HG02571 (cell line): ENCODE data around the gene FLRT2.

Experiments
- ATAC-seq: cut with Tn5 transposase; IDR thresholded peaks from one replicate; pipeline ENCODE4 v1.9.1; 2021; ENCODE audit warnings: mild to moderate bottlenecking, moderate library complexity; ENCODE audit not compliant: unreplicated experiment

Gene FLRT2

GRCh38 chr14:85625925-85626585 is 96.1 kb downstream of the FLRT2 start:
- no peak for ATAC-seq

- ATAC-seq = no peak
Measured at GRCh38 chr14:85634205-85634604, 104.3 kb downstream of the FLRT2 start.

GRCh38 chr14:85644211-85644610 is 114.3 kb downstream of the FLRT2 start:
- ATAC-seq = no peak

- no peak for ATAC-seq
Measured at GRCh38 chr14:85653029-85653428, 123.1 kb downstream of the FLRT2 start.

- ATAC-seq = no peak
Measured at GRCh38 chr14:85660243-85660922, 130.4 kb downstream of the FLRT2 start.

GRCh38 chr14:85662096-85662495 is 132.2 kb downstream of the FLRT2 start:
- ATAC-seq = no peak

- no peak for ATAC-seq
Measured at GRCh38 chr14:85663256-85663655, 133.3 kb downstream of the FLRT2 start.

- ATAC-seq = no peak
Measured at GRCh38 chr14:85663667-85664066, 133.7 kb downstream of the FLRT2 start.

GRCh38 chr14:85675957-85676356 is 146.0 kb downstream of the FLRT2 start:
- ATAC-seq = no peak

- no peak for ATAC-seq
Measured at GRCh38 chr14:85686908-85687307, 157.0 kb downstream of the FLRT2 start.

- no peak for ATAC-seq
Measured at GRCh38 chr14:85687456-85687855, 157.5 kb downstream of the FLRT2 start.

GRCh38 chr14:85688006-85688405 is 158.1 kb downstream of the FLRT2 start:
- ATAC-seq = no peak

- ATAC-seq = no peak
Measured at GRCh38 chr14:85695300-85695699, 165.4 kb downstream of the FLRT2 start.

GRCh38 chr14:85701116-85701515 is 171.2 kb downstream of the FLRT2 start:
- no peak for ATAC-seq

GRCh38 chr14:85701763-85702162 is 171.8 kb downstream of the FLRT2 start:
- ATAC-seq = no peak

- ATAC-seq = no peak
Measured at GRCh38 chr14:85702191-85702590, 172.2 kb downstream of the FLRT2 start.

- no peak for ATAC-seq
Measured at GRCh38 chr14:85702997-85703396, 173.1 kb downstream of the FLRT2 start.
